Measurements from ENCODE around the gene DYNC1H1.
A peak's percentile ranks its signal among the peaks of the same experiment; 100 is the strongest.

DYNC1H1 gene

GRCh38 chr14:101972126-101972866, 7.9 kb downstream of the DYNC1H1 start (continued):
- no peak for TF ChIP-seq ELK4 (IDR thresholded peaks at IDR 0.05; ENCODE audit: borderline replicate concordance, low read depth, low read length)
- peak; percentile 89 for TF ChIP-seq PRDM6 (tag by site-specific recombination; IDR thresholded peaks at IDR 0.05)
- TF ChIP-seq ZNF394 (tag by site-specific recombination; IDR thresholded peaks at IDR 0.05; ENCODE audit: borderline replicate concordance) = peak; percentile 46; the same call in 1 of the 2 replicates
- no peak for TF ChIP-seq ZNF350 (tag by site-specific recombination; IDR thresholded peaks at IDR 0.05)
- no peak for TF ChIP-seq REPIN1 (tag by site-specific recombination; IDR thresholded peaks at IDR 0.05; ENCODE audit: low read depth)
- no peak; the same call in 1 of the 2 replicates for TF ChIP-seq ZNF2 (tag by site-specific recombination; IDR thresholded peaks at IDR 0.05)
- no peak for TF ChIP-seq BCL11B (tag by site-specific recombination; IDR thresholded peaks at IDR 0.05; ENCODE audit: low read depth)
- TF ChIP-seq ZBTB17 (tag by site-specific recombination; IDR thresholded peaks at IDR 0.05) = peak; percentile 86
- TF ChIP-seq ZNF292 (tag by site-specific recombination; IDR thresholded peaks at IDR 0.05; ENCODE audit: borderline replicate concordance, low read depth) = no peak
- no peak for TF ChIP-seq ZNF701 (tag by site-specific recombination; IDR thresholded peaks at IDR 0.05)
- peak; percentile 61; the same call in 1 of the 2 replicates for TF ChIP-seq ZNF24 (tag by site-specific recombination; IDR thresholded peaks at IDR 0.05)
- no peak for TF ChIP-seq ZNF785 (tag by site-specific recombination; IDR thresholded peaks at IDR 0.05)
- TF ChIP-seq ZSCAN30 (tag by site-specific recombination; IDR thresholded peaks at IDR 0.05) = peak; percentile 100
- TF ChIP-seq ZNF677 (tag by site-specific recombination; IDR thresholded peaks at IDR 0.05) = no peak
- TF ChIP-seq ZNF768 (tag by site-specific recombination; IDR thresholded peaks at IDR 0.05) = no peak
- TF ChIP-seq SCRT1 (tag by site-specific recombination; IDR thresholded peaks at IDR 0.05; ENCODE audit: borderline replicate concordance) = no peak
- TF ChIP-seq ZNF266 (tag by site-specific recombination; IDR thresholded peaks at IDR 0.05; ENCODE audit: low read depth) = no peak
- TF ChIP-seq ZNF529 (tag by site-specific recombination; IDR thresholded peaks at IDR 0.05; ENCODE audit: insufficient replicate concordance) = no peak
- no peak for TF ChIP-seq ZNF221 (tag by site-specific recombination; IDR thresholded peaks at IDR 0.05; ENCODE audit: borderline replicate concordance)
- TF ChIP-seq KLF9 (tag by site-specific recombination; IDR thresholded peaks at IDR 0.05; ENCODE audit: low read depth) = peak; percentile 58; the same call in 1 of the 2 replicates
- peak; percentile 63; the same call in 1 of the 2 replicates for TF ChIP-seq BCL11A (tag by site-specific recombination; IDR thresholded peaks at IDR 0.05; ENCODE audit: low read depth)
- TF ChIP-seq ZNF791 (tag by site-specific recombination; IDR thresholded peaks at IDR 0.05) = no peak
- TF ChIP-seq ZNF426 (tag by site-specific recombination; IDR thresholded peaks at IDR 0.05) = no peak
- TF ChIP-seq ZNF398 (tag by site-specific recombination; IDR thresholded peaks at IDR 0.05) = no peak
- TF ChIP-seq SP2 (tag by site-specific recombination; IDR thresholded peaks at IDR 0.05) = no peak
- TF ChIP-seq PRDM10 (tag by site-specific recombination; IDR thresholded peaks at IDR 0.05) = peak; percentile 81
- TF ChIP-seq ZNF10 (tag by site-specific recombination; IDR thresholded peaks at IDR 0.05) = peak; percentile 60; the same call in 1 of the 2 replicates
- TF ChIP-seq INSM2 (tag by site-specific recombination; IDR thresholded peaks at IDR 0.05) = peak; percentile 99
- TF ChIP-seq ZNF555 (tag by site-specific recombination; conservative IDR thresholded peaks at IDR 0.05) = no peak
